HepG2 (cell line): Measurements from ENCODE around the gene FTL. TPM values are rescaled to one million over a fixed set of nuclear protein-coding genes. Genes with fewer than 3 reads are reported as not detected.
A peak's percentile ranks its signal among the peaks of the same experiment; 100 is the strongest.

Experiments
- ATAC-seq: fragments of 200-7000 bp; cut with Tn5 transposase; 3 replicates; pipeline ENCODE4 v1.9.1; 2020; ENCODE audit warnings: mild to moderate bottlenecking, moderate library complexity
- BruUV-seq: library from RNA; stranded (reverse); fragments of 400-500 nt; replicated peaks from 2 replicates; lab custom pipeline; 2021; lab: Mats Ljungman, UMichigan
- CTCF ChIA-PET: fragments of 300-600 bp; formaldehyde crosslinking; extraction: SDS; loops from one replicate; lab custom pipeline; 2021; ENCODE audit warnings: low total read pairs, inconsistent platforms, low intra/inter-chr PET ratio; lab: Yijun Ruan, JAX
- POLR2A ChIA-PET: fragments of 350-600 bp; sonication (Branson Sonifier 250); formaldehyde crosslinking; loops from one replicate; lab custom pipeline; 2020; ENCODE audit warnings: antibody characterized with exemption, inconsistent platforms; lab: Yijun Ruan, JAX
- DNase-seq: peaks from one replicate; pipeline ENCODE4 v3.0.0-alpha.2; 2015; ENCODE audit warnings: low spot score
- FAIRE-seq: peaks from 3 replicates; lab custom pipeline; 2011; peaks lifted over from hg19 to GRCh38; lab: Jason Lieb, UNC
- H2AFZ ChIP-seq: one replicate; pipeline ENCODE4 v1.6.1; 2011; ENCODE audit warnings: low read length, inconsistent platforms
- H3K27ac ChIP-seq: fragments of 300-600 bp; 3 replicates; pipeline ENCODE4 v1.8.0; 2011; ENCODE audit warnings: mixed run types, mild to moderate bottlenecking, mixed read lengths, low read length, inconsistent platforms; ENCODE audit not compliant: insufficient read depth; ENCODE audit errors: extremely low read length
- H3K27me3 ChIP-seq, 2 experiments: fragments of 200-600 bp in 1 of 2; 2 replicates in 1 of 2; 3 replicates in 1 of 2; pipeline versions ENCODE4 v1.6.0 to v1.8.0; 2011; ENCODE audit warnings: low read length in 2 of 2, mild to moderate bottlenecking in 2 of 2, moderate library complexity in 2 of 2, inconsistent platforms in 1 of 2; ENCODE audit not compliant: insufficient read depth in 2 of 2, control insufficient read depth in 1 of 2
- H3K36me3 ChIP-seq, 2 experiments: fragments of 200-600 bp in 1 of 2; replicated peaks in 1 of 2; 2 replicates in 1 of 2; 3 replicates in 1 of 2; pipeline versions ENCODE4 v1.5.1 to v1.8.0; 2011; ENCODE audit warnings: low read length in 2 of 2, inconsistent platforms in 1 of 2; ENCODE audit not compliant: insufficient read depth in 2 of 2, control insufficient read depth in 1 of 2
- H3K4me1 ChIP-seq: 2 replicates; pipeline ENCODE4 v1.5.1; 2012; ENCODE audit warnings: low read length, inconsistent platforms; ENCODE audit not compliant: insufficient read depth
- H3K4me2 ChIP-seq: 2 replicates; pipeline ENCODE4 v1.6.0; 2011; ENCODE audit warnings: low read depth, low read length, inconsistent platforms
- H3K4me3 ChIP-seq, 3 experiments: fragments of 200-600 bp in 1 of 3; sonication (generic), shearing (Covaris generic) in 1 of 3; replicated peaks in 1 of 3; 2 replicates each; pipeline ENCODE4 v1.5.1; 2011 to 2016; ENCODE audit warnings: low read length in 3 of 3, inconsistent platforms in 2 of 3, low read depth in 2 of 3, mild to moderate bottlenecking in 2 of 3, control low read depth in 1 of 3, mixed read lengths in 1 of 3; ENCODE audit not compliant: insufficient read depth in 1 of 3
- H3K79me2 ChIP-seq: one replicate; pipeline ENCODE4 v1.6.1; 2011; ENCODE audit warnings: low read length, inconsistent platforms; ENCODE audit not compliant: insufficient read depth
- H3K9ac ChIP-seq: 2 replicates; pipeline ENCODE4 v1.6.0; 2011; ENCODE audit warnings: mild to moderate bottlenecking, low read depth, low read length, inconsistent platforms; ENCODE audit not compliant: insufficient read depth
- H3K9me3 ChIP-seq: 2 replicates; pipeline ENCODE4 v1.5.1; 2012; ENCODE audit warnings: mild to moderate bottlenecking, low read length
- H4K20me1 ChIP-seq: 2 replicates; pipeline ENCODE4 v1.6.0; 2011; ENCODE audit warnings: inconsistent platforms, mild to moderate bottlenecking, low read length, moderate library complexity; ENCODE audit not compliant: insufficient read depth
- FOXK1 ChIP-seq: sonication (generic); formaldehyde crosslinking; IDR thresholded peaks from 2 replicates; pipeline ENCODE4 v1.4.0; 2020; ENCODE audit warnings: low read depth, missing genetic modification reagents, borderline replicate concordance
- MXD3 ChIP-seq: IDR thresholded peaks from 2 replicates; pipeline ENCODE4 v1.6.1; 2016; ENCODE audit warnings: mild to moderate bottlenecking, missing biosample characterization, missing genetic modification reagents
- PHF5A ChIP-seq: IDR thresholded peaks from one replicate; pipeline ENCODE4 v1.6.1; 2018; ENCODE audit warnings: low read depth, missing genetic modification reagents; ENCODE audit not compliant: unreplicated experiment
- RBAK ChIP-seq: sonication (generic); formaldehyde crosslinking; IDR thresholded peaks from 2 replicates; pipeline ENCODE4 v1.5.1; 2020; ENCODE audit warnings: mild to moderate bottlenecking, missing genetic modification reagents
- RBFOX2 ChIP-seq: fragments of 200-400 bp; formaldehyde crosslinking; IDR thresholded peaks from 2 replicates; pipeline ENCODE4 v1.6.1; 2017; ENCODE audit warnings: low read depth, mild to moderate bottlenecking, low read length
- ZBED4 ChIP-seq: sonication (generic); formaldehyde crosslinking; IDR thresholded peaks from 2 replicates; pipeline ENCODE4 v1.4.0; 2020; ENCODE audit warnings: missing genetic modification reagents, borderline replicate concordance
- ZEB1 ChIP-seq: IDR thresholded peaks from 2 replicates; pipeline ENCODE4 v1.6.1; 2012; ENCODE audit warnings: mild to moderate bottlenecking, low read depth, inconsistent platforms; ENCODE audit not compliant: insufficient replicate concordance
- ZFP41 ChIP-seq: sonication (generic); formaldehyde crosslinking; IDR thresholded peaks from 2 replicates; pipeline ENCODE4 v1.4.0; 2020; ENCODE audit warnings: mild to moderate bottlenecking, missing genetic modification reagents, borderline replicate concordance
- ZNF318 ChIP-seq: sonication (generic); formaldehyde crosslinking; IDR thresholded peaks from 2 replicates; pipeline ENCODE4 v1.4.0; 2020; ENCODE audit warnings: mild to moderate bottlenecking, missing genetic modification reagents
- ZNF441 ChIP-seq: sonication (generic); formaldehyde crosslinking; IDR thresholded peaks from 2 replicates; pipeline ENCODE4 v1.7.0; 2021; ENCODE audit warnings: missing genetic modification reagents, borderline replicate concordance
- ZNF598 ChIP-seq: sonication (generic); formaldehyde crosslinking; IDR thresholded peaks from 2 replicates; pipeline ENCODE4 v1.5.1; 2020; ENCODE audit warnings: mild to moderate bottlenecking, missing genetic modification reagents, borderline replicate concordance
- WGBS: methylation state at CpG from one replicate; pipeline ENCODE4 v1.1.6; 2017; ENCODE audit warnings: low lambda C conversion rate; 5-methylcytosine and 5-hydroxymethylcytosine counted together
- in situ Hi-C: cut with HindIII; loops from 2 replicates; pipeline ENCODE4 v1.10.0; 2017; ENCODE audit warnings: low pct_unique_long_range_greater_than_20kb; ENCODE audit not compliant: extremely low pct_ligation_motif_present
- intact Hi-C: fragments of 100-400 bp; cut with micrococcal nuclease; formaldehyde crosslinking; loops from one replicate; pipeline ENCODE4 v1.10.0; 2022; ENCODE audit not compliant: unreplicated experiment
- polyA plus RNA-seq, 8 experiments: library from polyadenylated mRNA; depleted of rRNA in 3 of 8; stranded (reverse) in 7 of 8; unstranded in 1 of 8; fragments of >200 nt; fragmentation: Illumina TruSeq in 4 of 8; extraction: Trizol in 4 of 8; gene quantifications; 2 replicates each; pipeline versions ENCODE4 v1.2.1 to v1.2.3, GENCODE V29; 2011 to 2016; ENCODE audit warnings: low read depth in 4 of 8, missing spikeins in 1 of 8, mixed read lengths in 1 of 8; ENCODE audit not compliant: insufficient read depth in 1 of 8
- total RNA-seq, 5 experiments: library from RNA; depleted of rRNA; stranded (reverse); fragments of >200 nt; fragmentation: Illumina TruSeq; extraction: Trizol; gene quantifications; 2 replicates each; pipeline ENCODE4 v1.2.3, GENCODE V29; 2016; ENCODE audit warnings: low read depth in 1 of 5

Gene FTL
- total and polyA plus RNA-seq, 2 of the 13 experiments (the other 11 are each of a cell fraction or from before 2014, with no cell fraction given): 2,721 to 8,800 TPM

GRCh38 chr19:48921721-48922500 lies 43.2 kb upstream of the FTL start:
- intact Hi-C loops (no loop called here), in situ Hi-C loops (no loop called here)
- Histone ChIP-seq H3K36me3 (peaks cover 5 to 23% of the 10 kb centered on the region in 2 experiments; a peak in 4 of 5 replicates), H4K20me1 (no peaks in the 10 kb centered on the region), H3K4me3 (no peak overlapping the region), H3K27ac (no peak overlapping the region), H2AFZ (no peak overlapping the region), H3K9ac (no peak overlapping the region), H3K9me3 (no peaks in the 10 kb centered on the region), H3K79me2 (no peaks in the 10 kb centered on the region), H3K27me3 (no peaks in the 10 kb centered on the region), H3K4me1 (no peaks in the 10 kb centered on the region), H3K4me2 (no peak overlapping the region)
- FAIRE-seq (no peak), ATAC-seq (no peak), DNase-seq (no peak)
- BruUV-seq: no TSS peak
- 93% methylated on average over 5 of the region's 12 CpGs for WGBS
- POLR2A ChIA-PET: no interaction called here
- CTCF ChIA-PET: no interaction called here
- TF ChIP-seq ZNF441 (CRISPR knock-in tag) (no peak), ZNF318 (CRISPR knock-in tag) (no peak), ZNF598 (CRISPR knock-in tag) (no peak), MXD3 (no peak), RBAK (CRISPR knock-in tag) (no peak), ZBED4 (CRISPR knock-in tag) (no peak), PHF5A (no peak), ZEB1 (no peak), FOXK1 (CRISPR knock-in tag) (no peak), RBFOX2 (0 out of 2 replicates have a peak, but pooled peaks have one; percentile 29), ZFP41 (CRISPR knock-in tag) (no peak)
